Suprapubic skin (tissue), 4 donors: ENCODE measurements around the gene CITED1.

Experiments used
- CTCF ChIP-seq, 2 donors: fragments of 200-600 bp in 1 of 2; fragments of 450-650 bp in 1 of 2; sonication (generic) in 1 of 2; IDR thresholded peaks; one replicate each; pipeline ENCODE4 v1.5.1; 2016 to 2019; ENCODE audit warnings: antibody characterized with exemption in 2 of 2, mild to moderate bottlenecking in 1 of 2, moderate library complexity in 1 of 2
- EP300 ChIP-seq: sonication (generic); formaldehyde crosslinking; IDR thresholded peaks from one replicate; pipeline ENCODE4 v1.6.1; 2017; ENCODE audit warnings: antibody characterized with exemption
- POLR2A ChIP-seq, 2 donors: fragments of 450-650 bp; IDR thresholded peaks; one replicate each; pipeline ENCODE4 v1.6.1; 2017; ENCODE audit warnings: antibody characterized with exemption in 2 of 2, mild to moderate bottlenecking in 2 of 2, moderate library complexity in 2 of 2
- POLR2AphosphoS5 ChIP-seq, 3 donors: sonication (generic); formaldehyde crosslinking; IDR thresholded peaks; one replicate each; pipeline ENCODE4 v1.6.1; 2017; ENCODE audit warnings: antibody characterized with exemption in 3 of 3

DNA sequence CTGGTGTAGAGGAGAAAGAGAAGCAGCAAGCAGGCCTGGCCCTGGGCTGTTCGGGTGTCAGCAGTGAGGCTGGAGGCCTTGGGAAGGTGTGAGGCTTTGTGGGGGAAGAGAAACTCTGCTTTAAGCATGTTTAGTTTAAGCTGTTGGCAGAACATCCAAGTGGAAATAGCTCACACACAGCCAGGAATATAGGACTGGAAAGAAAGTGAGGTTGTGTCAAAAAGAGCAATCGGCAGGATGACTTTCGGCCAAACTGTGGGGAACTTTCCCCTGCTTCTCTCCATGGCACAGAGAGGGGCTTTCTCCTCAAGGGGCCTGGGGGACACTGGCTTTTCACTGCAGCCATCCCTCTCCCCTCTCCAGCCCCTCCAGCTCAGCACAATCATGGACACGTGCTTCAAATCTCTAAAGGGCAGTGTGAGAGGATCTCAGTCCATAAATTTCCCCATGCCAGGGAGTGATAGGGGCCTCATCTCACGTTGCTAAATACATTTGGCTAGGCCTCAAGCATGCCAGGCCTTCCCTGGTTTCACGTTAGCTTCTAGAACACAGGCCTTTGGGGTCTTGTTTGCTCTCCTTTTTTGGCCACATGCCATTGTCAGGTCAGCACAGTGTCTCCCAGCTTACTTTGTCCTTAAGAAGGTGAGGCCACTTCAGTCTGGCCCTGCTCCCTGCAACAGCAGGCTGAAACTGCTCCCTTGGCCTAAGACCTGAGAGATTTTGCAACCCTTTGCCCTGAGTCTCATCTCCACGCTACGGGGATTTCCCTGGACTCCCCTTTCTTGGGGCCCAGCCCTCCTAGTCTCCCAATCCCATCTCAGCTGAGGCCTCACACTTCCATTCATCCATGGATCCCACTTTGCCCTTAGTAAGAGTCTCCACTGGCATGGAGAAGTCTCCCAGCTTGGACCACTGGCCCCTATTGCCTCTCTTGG, 8.3 kb upstream of the CITED1 start:
- TF ChIP-seq POLR2A (IDR thresholded peaks at IDR 0.05): no peak
- TF ChIP-seq POLR2AphosphoS5 (IDR thresholded peaks at IDR 0.05): no peak
- TF ChIP-seq CTCF (IDR thresholded peaks at IDR 0.05): no peak
- no peak for TF ChIP-seq EP300
